AG09309 (cell line): Measurements from ENCODE around the gene CEACAM6.

ENCODE experiments used
- DNase-seq: peaks from one replicate; pipeline ENCODE4 v3.0.0-alpha.2; 2010; ENCODE audit warnings: low read depth
- H3K4me3 ChIP-seq: 2 replicates; pipeline ENCODE4 v1.5.1; 2011; ENCODE audit warnings: mild to moderate bottlenecking, low read depth, low read length, moderate library complexity; ENCODE audit not compliant: control insufficient read depth
- CTCF ChIP-seq: IDR thresholded peaks from 2 replicates; pipeline ENCODE4 v1.5.1; 2011; ENCODE audit warnings: mild to moderate bottlenecking, low read depth, low read length, inconsistent platforms; ENCODE audit not compliant: insufficient read depth, control insufficient read depth; ENCODE audit errors: missing control alignments

CEACAM6 gene

GRCh38 chr19:41802770-41803169 lies 47.4 kb downstream of the CEACAM6 start:
- no peak for DNase-seq
- TF ChIP-seq CTCF, result no peak

GRCh38 chr19:41804336-41804735 lies 49.0 kb downstream of the CEACAM6 start:
- no peak overlapping the region for H3K4me3 ChIP-seq
- DNase-seq, result no peak
- TF ChIP-seq CTCF, result no peak

More at GRCh38 chr19:41802770-41803169, 47.4 kb downstream of the CEACAM6 start:
- no peak overlapping the region for H3K4me3 ChIP-seq

- no peak for TF ChIP-seq CTCF
- no peak for DNase-seq
- H3K4me3 ChIP-seq, result no peak overlapping the region
These were observed 51.8 kb downstream of the CEACAM6 start for GRCh38 chr19:41807176-41807575.

GRCh38 chr19:41808663-41809566 lies 53.6 kb downstream of the CEACAM6 start:
- H3K4me3 ChIP-seq, result no peak overlapping the region
- no peak for DNase-seq
- no peak for TF ChIP-seq CTCF

DNA sequence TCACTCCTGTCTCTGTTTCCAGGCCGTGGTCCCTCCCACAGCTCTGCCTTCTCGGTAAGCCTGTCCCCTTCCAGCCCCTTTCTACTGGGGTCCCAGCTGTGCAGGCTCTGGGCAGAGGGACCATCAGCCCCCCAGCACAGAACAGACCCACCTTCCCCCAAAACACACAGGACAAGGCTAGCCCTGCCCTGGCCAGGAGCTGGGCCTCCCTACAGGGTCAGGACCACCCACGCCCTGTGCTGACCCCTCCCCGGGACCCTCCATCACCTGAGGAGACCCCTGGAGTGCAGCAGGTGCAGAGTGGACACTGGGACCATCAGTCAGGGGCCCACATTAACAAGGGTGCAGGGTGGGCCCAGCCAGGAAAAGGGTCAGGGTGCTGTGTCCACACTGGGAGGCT lies 55.0 kb downstream of the CEACAM6 start:
- H3K4me3 ChIP-seq, result no peak overlapping the region
- no peak for TF ChIP-seq CTCF
- no peak for DNase-seq

DNA sequence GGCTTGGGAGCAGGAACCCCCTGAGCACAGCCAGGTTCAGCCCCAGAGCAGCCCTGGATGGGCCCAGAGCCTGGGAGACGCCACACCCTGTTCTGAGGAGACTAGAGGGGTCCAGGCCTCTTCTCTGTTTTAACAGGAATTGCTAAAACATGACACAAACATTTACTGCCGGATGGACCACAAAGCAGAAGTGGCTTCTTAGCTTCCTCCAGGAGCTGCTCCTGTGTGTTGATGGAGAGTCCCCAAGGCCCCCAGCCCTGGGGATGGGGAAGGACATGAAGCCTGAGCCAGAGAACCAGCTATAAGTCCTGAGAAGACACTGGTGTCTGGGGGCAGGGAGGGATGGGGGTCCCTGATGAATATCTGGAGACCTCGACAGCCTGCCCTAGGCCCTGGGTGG lies 55.7 kb downstream of the CEACAM6 start:
- TF ChIP-seq CTCF, result no peak
- no peak overlapping the region for H3K4me3 ChIP-seq
- no peak for DNase-seq
